Astrocyte of the hippocampus (primary cell): ENCODE data around the gene PICK1.

Experiments
- DNase-seq: peaks from one replicate; pipeline ENCODE4 v3.0.0; 2011; ENCODE audit warnings: low read depth, low spot score

The PICK1 gene

GRCh38 chr22:38056969-38057891 lies at the start of gene PICK1:
TSS of gene PICK1 (plus strand) at chr22:38057404. CDS start at chr22:38057810, 406 bp downstream.
- DNase-seq, result peak; percentile 93

GRCh38 chr22:38009000-38009806 lies 48.0 kb upstream of the PICK1 start:
- no peak for DNase-seq

GRCh38 chr22:38012604-38013072 lies 44.6 kb upstream of the PICK1 start:
- no peak for DNase-seq

GRCh38 chr22:38014083-38014482 lies 43.1 kb upstream of the PICK1 start:
- DNase-seq, result no peak

GRCh38 chr22:38016182-38017151 lies 40.7 kb upstream of the PICK1 start:
- peak; percentile 79 for DNase-seq

- DNase-seq, result peak; percentile 45
Observed at GRCh38 chr22:38017272-38017920, 39.8 kb upstream of the PICK1 start.

- DNase-seq, result no peak
Observed at GRCh38 chr22:38017939-38018885, 39.0 kb upstream of the PICK1 start.

- DNase-seq, result no peak
Observed at GRCh38 chr22:38018938-38019827, 38.0 kb upstream of the PICK1 start.

GRCh38 chr22:38021206-38021605 lies 36.0 kb upstream of the PICK1 start:
- no peak for DNase-seq

GRCh38 chr22:38023045-38023444 lies 34.2 kb upstream of the PICK1 start:
- DNase-seq, result no peak

- DNase-seq, result no peak
Observed at GRCh38 chr22:38025514-38025913, 31.7 kb upstream of the PICK1 start.

GRCh38 chr22:38026130-38027111 lies 30.8 kb upstream of the PICK1 start:
- no peak for DNase-seq

- no peak for DNase-seq
Observed at GRCh38 chr22:38027487-38027886, 29.7 kb upstream of the PICK1 start.

- no peak for DNase-seq
Observed at GRCh38 chr22:38028344-38029130, 28.7 kb upstream of the PICK1 start.

- no peak for DNase-seq
Observed at GRCh38 chr22:38029370-38029769, 27.8 kb upstream of the PICK1 start.

GRCh38 chr22:38029901-38030300 lies 27.3 kb upstream of the PICK1 start:
- DNase-seq, result no peak
